K562 (cell line): ENCODE measurements around the gene SLC2A4. TPM values are rescaled to one million over a fixed set of nuclear protein-coding genes. Genes with fewer than 3 reads are reported as not detected.

ENCODE experiments used
- CBX3 ChIP-seq, 2 experiments: IDR thresholded peaks; 1 replicate in 1 of 2; 2 replicates in 1 of 2; pipeline ENCODE4 v1.6.1; 2012; ENCODE audit warnings: inconsistent platforms in 2 of 2, low read length in 2 of 2, borderline replicate concordance in 1 of 2, control low read depth in 1 of 2
- CREBBP ChIP-seq: IDR thresholded peaks from one replicate; pipeline ENCODE4 v1.6.1; 2012; ENCODE audit warnings: low read depth, mild to moderate bottlenecking, control low read depth, inconsistent platforms, low read length
- EHMT2 ChIP-seq: fragments of 450-650 bp; IDR thresholded peaks from 2 replicates; pipeline ENCODE4 v1.6.1; 2018; ENCODE audit warnings: antibody characterized with exemption
- IRF2 ChIP-seq: sonication (generic); formaldehyde crosslinking; IDR thresholded peaks from 2 replicates; pipeline ENCODE4 v1.8.1; 2022; ENCODE audit warnings: mild to moderate bottlenecking, missing genetic modification reagents
- NKRF ChIP-seq: fragments of 450-650 bp; IDR thresholded peaks from 2 replicates; pipeline ENCODE4 v1.6.1; 2016; ENCODE audit warnings: borderline replicate concordance
- NUFIP1 ChIP-seq: fragments of 450-650 bp; IDR thresholded peaks from 2 replicates; pipeline ENCODE4 v1.6.1; 2018; ENCODE audit not compliant: partially characterized antibody
- RHOXF2B ChIP-seq: fragments of 250-450 bp; sonication (Bioruptor Pico); conservative IDR thresholded peaks from 2 replicates; pipeline ENCODE4 v1.5.1; 2021
- RUNX1 ChIP-seq: sonication (generic); IDR thresholded peaks from 2 replicates; pipeline ENCODE4 v1.6.1; 2016; ENCODE audit warnings: antibody characterized with exemption, low read depth
- SMARCB1 ChIP-seq: IDR thresholded peaks from 2 replicates; pipeline ENCODE4 v1.6.1; 2011; ENCODE audit warnings: improper control_type of control experiment, low read depth; ENCODE audit not compliant: insufficient read length
- ZBTB12 ChIP-seq: fragments of 250-450 bp; sonication (Bioruptor Pico); IDR thresholded peaks from 2 replicates; pipeline ENCODE4 v1.4.0; 2020
- ZFPM2 ChIP-seq: fragments of 250-450 bp; sonication (Bioruptor Pico); IDR thresholded peaks from 2 replicates; pipeline ENCODE4 v1.5.1; 2022; ENCODE audit warnings: mild to moderate bottlenecking
- ZKSCAN8 ChIP-seq: fragments of 200-800 bp; sonication (Bioruptor generic); IDR thresholded peaks from 2 replicates; pipeline ENCODE4 v1.6.1; 2016; ENCODE audit warnings: missing genetic modification characterization, missing compliant biosample characterization
- ZNF184 ChIP-seq: sonication (generic); formaldehyde crosslinking; IDR thresholded peaks from 2 replicates; pipeline ENCODE4 v1.5.0; 2020; ENCODE audit warnings: missing genetic modification reagents
- ZNF263 ChIP-seq: sonication (generic); formaldehyde crosslinking; IDR thresholded peaks from 2 replicates; pipeline ENCODE4 v1.8.0; 2022; ENCODE audit warnings: mild to moderate bottlenecking, missing genetic modification reagents, borderline replicate concordance
- ZNF311 ChIP-seq: fragments of 250-450 bp; sonication (Bioruptor Pico); IDR thresholded peaks from 2 replicates; pipeline ENCODE4 v1.4.0; 2020; ENCODE audit warnings: mild to moderate bottlenecking, moderate library complexity
- ZNF740 ChIP-seq, 3 experiments: fragments of 200-800 bp in 1 of 3; sonication (Bioruptor generic) in 1 of 3; sonication (generic) in 1 of 3; formaldehyde crosslinking in 1 of 3; IDR thresholded peaks; 2 replicates each; pipeline versions ENCODE4 v1.6.1 to v1.8.0; 2016 to 2022; ENCODE audit warnings: mild to moderate bottlenecking in 2 of 3, missing compliant biosample characterization in 2 of 3, missing genetic modification characterization in 2 of 3, missing genetic modification reagents in 1 of 3
- polyA plus RNA-seq, 8 experiments: library from polyadenylated mRNA; depleted of rRNA in 4 of 8; stranded (reverse) in 5 of 8; unstranded in 3 of 8; fragments of >200 nt; fragmentation: Nextera tagmentation in 2 of 8; fragmentation: Illumina TruSeq in 1 of 8; extraction: Ambion mirVana in 2 of 8; extraction: Trizol in 1 of 8; gene quantifications; 2 replicates each; pipeline versions ENCODE4 v1.2.1 to v1.2.3, GENCODE V29; 2011 to 2014; ENCODE audit warnings: inconsistent platforms in 1 of 8, missing spikeins in 1 of 8
- total RNA-seq, 7 experiments: library from RNA; depleted of rRNA in 6 of 7; stranded (reverse); fragments of >200 nt in 6 of 7; fragmentation: Illumina TruSeq in 2 of 7; extraction: Trizol in 2 of 7; gene quantifications; 2 replicates each; pipeline versions ENCODE4 v1.2.1 to v1.2.3, GENCODE V29; 2011 to 2021; ENCODE audit warnings: low replicate concordance in 1 of 7
- TF ChIP-seq, protein P1 (sequence below): fragments of 250-450 bp; sonication (Bioruptor Pico); IDR thresholded peaks from 2 replicates; pipeline ENCODE4 v1.5.0; 2021
- TF ChIP-seq, protein P2 (sequence below): sonication (generic); formaldehyde crosslinking; IDR thresholded peaks from 2 replicates; pipeline ENCODE4 v1.8.1; 2023; ENCODE audit warnings: mild to moderate bottlenecking, missing genetic modification reagents

SLC2A4 gene
- total and polyA plus RNA-seq, 9 of the 15 experiments (the other 6 are each of a cell fraction or from before 2014, with no cell fraction given), result 0.74 to 3.5 (median 1.6) TPM

GRCh38 chr17:7234083-7234951 is 47.2 kb upstream of the SLC2A4 start, which contains the start of gene DVL2 (continued):
- TF ChIP-seq CREBBP (no peak), ZFPM2 (CRISPR knock-in tag) (peak; percentile 89), IRF2 (CRISPR knock-in tag) (no peak), ZNF311 (CRISPR knock-in tag) (no peak), RUNX1 (peak; percentile 56; the same call in 1 of the 2 replicates), ZKSCAN8 (CRISPR knock-in tag) (no peak), ZNF184 (CRISPR knock-in tag) (no peak), NUFIP1 (no peak), ZNF740 (CRISPR knock-in tag; IDR thresholded peaks at IDR 0.05) (no peak), ZNF740 (tag; IDR thresholded peaks at IDR 0.05) (0 out of 4 replicates have a peak, but pooled peaks of 1 of the 2 experiments have one; percentile 36), NKRF (peak; percentile 86), SMARCB1 (no peak), CBX3 (IDR thresholded peaks at IDR 0.05; ENCODE audit: borderline replicate concordance in 1 of 2, low read length in 2 of 2) (no peak), ZNF263 (CRISPR knock-in tag) (no peak), ZBTB12 (no peak), EHMT2 (no peak), RHOXF2B (CRISPR knock-in tag) (peak; percentile 94; the same call in 1 of the 2 replicates)
- TF ChIP-seq, protein P1, sequence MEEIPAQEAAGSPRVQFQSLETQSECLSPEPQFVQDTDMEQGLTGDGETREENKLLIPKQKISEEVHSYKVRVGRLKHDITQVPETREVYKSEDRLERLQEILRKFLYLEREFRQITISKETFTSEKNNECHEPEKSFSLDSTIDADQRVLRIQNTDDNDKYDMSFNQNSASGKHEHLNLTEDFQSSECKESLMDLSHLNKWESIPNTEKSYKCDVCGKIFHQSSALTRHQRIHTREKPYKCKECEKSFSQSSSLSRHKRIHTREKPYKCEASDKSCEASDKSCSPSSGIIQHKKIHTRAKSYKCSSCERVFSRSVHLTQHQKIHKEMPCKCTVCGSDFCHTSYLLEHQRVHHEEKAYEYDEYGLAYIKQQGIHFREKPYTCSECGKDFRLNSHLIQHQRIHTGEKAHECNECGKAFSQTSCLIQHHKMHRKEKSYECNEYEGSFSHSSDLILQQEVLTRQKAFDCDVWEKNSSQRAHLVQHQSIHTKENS, result peak; percentile 37; the same call in 1 of the 2 replicates
- TF ChIP-seq, protein P2, sequence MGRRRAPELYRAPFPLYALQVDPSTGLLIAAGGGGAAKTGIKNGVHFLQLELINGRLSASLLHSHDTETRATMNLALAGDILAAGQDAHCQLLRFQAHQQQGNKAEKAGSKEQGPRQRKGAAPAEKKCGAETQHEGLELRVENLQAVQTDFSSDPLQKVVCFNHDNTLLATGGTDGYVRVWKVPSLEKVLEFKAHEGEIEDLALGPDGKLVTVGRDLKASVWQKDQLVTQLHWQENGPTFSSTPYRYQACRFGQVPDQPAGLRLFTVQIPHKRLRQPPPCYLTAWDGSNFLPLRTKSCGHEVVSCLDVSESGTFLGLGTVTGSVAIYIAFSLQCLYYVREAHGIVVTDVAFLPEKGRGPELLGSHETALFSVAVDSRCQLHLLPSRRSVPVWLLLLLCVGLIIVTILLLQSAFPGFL (CRISPR knock-in tag), result no peak
